Activated CD4-positive, alpha-beta T cell treated with anti-CD3 and anti-CD28 coated beads, Interleukin-2, amount 10 ng/mL, durations not matched to agents 24 days and 14 days (primary cell): Measurements from ENCODE around the gene ZAR1. TPM values are rescaled to one million over a fixed set of nuclear protein-coding genes. Genes with fewer than 3 reads are reported as not detected.
"Not testable (repeated sequence)": the region's sequence is repeated elsewhere in the genome, so short reads cannot be mapped to it uniquely, and the experiment has no call there.

Source experiments
- DNase-seq: peaks from one replicate; pipeline ENCODE4 v3.0.0; 2022
- H3K27ac Mint-ChIP-seq: one replicate; pipeline ENCODE4 v1.8.0; 2022; ENCODE audit warnings: mild to moderate bottlenecking, mixed read lengths
- H3K27me3 Mint-ChIP-seq: one replicate; pipeline ENCODE4 v1.8.0; 2022; ENCODE audit warnings: mixed read lengths
- H3K36me3 Mint-ChIP-seq: one replicate; pipeline ENCODE4 v1.8.0; 2022; ENCODE audit warnings: low read depth, mild to moderate bottlenecking, mixed read lengths
- H3K4me1 Mint-ChIP-seq: one replicate; pipeline ENCODE4 v1.8.0; 2021; ENCODE audit warnings: mixed read lengths
- H3K4me3 Mint-ChIP-seq: one replicate; pipeline ENCODE4 v1.8.0; 2022; ENCODE audit warnings: mild to moderate bottlenecking, moderate library complexity, mixed read lengths
- H3K9me3 Mint-ChIP-seq: one replicate; pipeline ENCODE4 v1.8.0; 2021; ENCODE audit warnings: mixed read lengths
- intact Hi-C: fragments of 100-400 bp; cut with micrococcal nuclease; formaldehyde crosslinking; loops from one replicate; pipeline ENCODE4 v1.15.1; 2023
- total RNA-seq: library from RNA; stranded (reverse); gene quantifications from 2 replicates; pipeline ENCODE4 v1.2.3, GENCODE V29; 2022

Gene ZAR1, protein sequence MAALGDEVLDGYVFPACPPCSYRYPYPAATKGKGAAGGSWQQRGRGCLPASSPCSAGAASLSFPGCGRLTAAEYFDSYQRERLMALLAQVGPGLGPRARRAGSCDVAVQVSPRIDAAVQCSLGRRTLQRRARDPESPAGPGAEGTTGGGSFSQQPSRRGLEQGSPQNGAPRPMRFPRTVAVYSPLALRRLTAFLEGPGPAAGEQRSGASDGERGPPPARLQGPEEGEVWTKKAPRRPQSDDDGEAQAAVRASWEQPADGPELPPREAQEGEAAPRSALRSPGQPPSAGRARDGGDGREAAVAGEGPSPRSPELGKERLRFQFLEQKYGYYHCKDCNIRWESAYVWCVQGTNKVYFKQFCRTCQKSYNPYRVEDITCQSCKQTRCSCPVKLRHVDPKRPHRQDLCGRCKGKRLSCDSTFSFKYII
- not detected in 2 replicates for total RNA-seq

DNA sequence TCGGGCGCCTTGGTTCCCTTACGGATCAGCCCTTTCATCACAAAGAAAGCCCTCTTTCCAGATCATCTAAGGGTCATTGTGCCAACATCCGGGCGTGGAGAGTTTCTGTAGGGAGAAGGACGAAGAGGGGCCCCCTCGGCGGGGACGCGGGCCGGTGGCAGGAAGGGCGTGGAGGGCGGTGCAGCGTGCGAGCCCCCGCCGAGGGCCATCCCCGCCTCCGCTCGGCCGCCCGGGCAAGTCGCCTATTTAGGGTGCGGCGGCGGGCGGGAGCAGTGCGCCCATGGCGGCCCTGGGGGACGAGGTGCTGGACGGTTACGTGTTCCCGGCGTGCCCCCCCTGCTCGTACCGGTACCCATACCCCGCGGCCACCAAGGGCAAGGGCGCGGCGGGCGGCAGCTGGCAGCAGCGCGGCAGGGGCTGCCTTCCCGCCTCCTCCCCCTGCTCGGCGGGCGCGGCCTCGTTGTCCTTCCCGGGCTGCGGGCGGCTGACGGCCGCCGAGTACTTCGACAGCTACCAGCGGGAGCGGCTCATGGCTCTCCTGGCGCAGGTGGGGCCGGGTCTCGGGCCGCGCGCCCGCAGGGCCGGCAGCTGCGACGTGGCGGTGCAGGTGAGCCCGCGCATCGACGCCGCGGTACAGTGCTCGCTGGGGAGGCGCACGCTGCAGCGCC lies at the start of gene ZAR1:
ZAR1 (plus strand) TSS at position 241 of the 668 bp plus-strand sequence; CDS start at position 281, 40 bp downstream.
- H3K27me3 Mint-ChIP-seq, result peaks cover 55% of the 10 kb centered on the region
- intact Hi-C loops, result loop anchor here (10.0 kb wide), 1 partner anchor 455 kb away; no protein-coding TSS in a partner anchor
- no peak for DNase-seq
- no peaks in the 10 kb centered on the region for H3K36me3 Mint-ChIP-seq
- no peak within 1 kb of the TSS for H3K27ac Mint-ChIP-seq
- peak within 1 kb of the TSS; percentile 60 for H3K4me3 Mint-ChIP-seq
- H3K4me1 Mint-ChIP-seq, result no peaks in the 10 kb centered on the region
- H3K9me3 Mint-ChIP-seq, result no peaks in the 10 kb centered on the region

DNA sequence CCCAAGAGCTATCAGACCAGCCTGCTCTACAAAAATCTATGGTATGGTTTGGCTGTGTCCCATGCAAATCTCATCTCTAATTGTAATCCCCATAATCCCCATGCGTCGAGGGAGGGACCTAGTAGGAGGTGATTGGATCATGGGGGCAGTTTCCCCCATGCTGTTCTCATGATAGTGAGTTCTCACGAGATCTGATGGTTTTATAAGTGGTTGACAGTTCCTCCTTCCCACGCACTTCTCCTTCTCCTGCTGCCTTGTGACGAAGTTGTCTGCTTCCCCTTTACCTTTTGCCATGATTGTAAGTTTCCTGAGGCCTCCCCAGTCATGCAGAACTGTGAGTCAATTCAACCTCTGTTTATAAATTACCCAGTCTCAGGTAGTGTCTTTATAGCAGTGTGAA lies 49.1 kb upstream of the ZAR1 start:
- H3K36me3 Mint-ChIP-seq, H3K4me1 Mint-ChIP-seq, DNase-seq, H3K9me3 Mint-ChIP-seq, intact Hi-C loops, H3K27ac Mint-ChIP-seq, H3K4me3 Mint-ChIP-seq: not testable (repeated sequence)
- H3K27me3 Mint-ChIP-seq, result peaks cover 23% of the 10 kb centered on the region

DNA sequence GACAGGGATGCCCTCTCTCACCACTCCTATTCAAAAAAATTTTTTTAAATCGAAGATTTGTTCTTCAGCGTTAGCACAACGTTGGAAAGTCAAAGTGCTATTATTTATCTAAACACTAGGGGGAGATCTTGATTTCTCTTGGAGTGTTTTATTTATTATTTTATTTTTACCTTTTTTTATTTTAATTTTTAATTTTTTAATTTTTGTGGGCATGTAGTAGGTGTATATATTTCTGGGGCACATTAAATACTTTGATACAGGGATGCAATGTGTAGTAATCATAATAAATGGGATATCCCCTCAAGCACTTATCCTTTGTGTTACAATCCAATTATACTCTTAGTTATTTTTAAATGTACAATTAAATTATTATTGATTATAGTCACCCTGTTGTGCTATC lies 44.3 kb upstream of the ZAR1 start:
- Mint-ChIP-seq H3K4me3 (no peak overlapping the region), H3K4me1 (no peaks in the 10 kb centered on the region), H3K9me3 (no peaks in the 10 kb centered on the region), H3K27me3 (peaks cover 4% of the 10 kb centered on the region), H3K27ac (no peak overlapping the region), H3K36me3 (no peaks in the 10 kb centered on the region)
- DNase-seq, result no peak
- intact Hi-C loops, result loop anchor here (2.0 to 5.0 kb wide), 3 partner anchors 101 to 517 kb away; no protein-coding TSS in a partner anchor

DNA sequence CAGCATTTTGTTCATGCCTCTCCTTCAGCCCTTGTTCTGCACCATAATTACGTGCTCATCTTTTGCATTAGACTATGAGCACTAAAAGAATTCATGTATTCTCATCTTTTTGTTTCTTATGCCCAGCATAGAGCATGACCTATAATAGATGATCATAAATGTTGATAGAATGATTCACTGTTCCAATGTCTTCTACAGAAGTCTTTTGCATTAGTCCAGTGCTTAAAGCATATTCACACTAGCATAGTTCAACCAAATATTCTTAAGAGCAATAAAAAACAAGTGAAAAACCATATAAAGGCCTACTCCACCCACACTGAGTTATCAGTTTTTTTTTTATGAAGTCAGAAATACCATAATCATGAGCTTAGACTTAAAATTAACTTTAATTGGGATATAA lies 43.4 kb upstream of the ZAR1 start:
- intact Hi-C loops, result loop anchor here (2.0 to 5.0 kb wide), 3 partner anchors 100 to 516 kb away; no protein-coding TSS in a partner anchor
- no peak for DNase-seq
- no peaks in the 10 kb centered on the region for H3K36me3 Mint-ChIP-seq
- peaks cover 7% of the 10 kb centered on the region for H3K27me3 Mint-ChIP-seq
- H3K4me1 Mint-ChIP-seq, result no peaks in the 10 kb centered on the region
- no peak overlapping the region for H3K4me3 Mint-ChIP-seq
- no peaks in the 10 kb centered on the region for H3K9me3 Mint-ChIP-seq
- no peak overlapping the region for H3K27ac Mint-ChIP-seq

DNA sequence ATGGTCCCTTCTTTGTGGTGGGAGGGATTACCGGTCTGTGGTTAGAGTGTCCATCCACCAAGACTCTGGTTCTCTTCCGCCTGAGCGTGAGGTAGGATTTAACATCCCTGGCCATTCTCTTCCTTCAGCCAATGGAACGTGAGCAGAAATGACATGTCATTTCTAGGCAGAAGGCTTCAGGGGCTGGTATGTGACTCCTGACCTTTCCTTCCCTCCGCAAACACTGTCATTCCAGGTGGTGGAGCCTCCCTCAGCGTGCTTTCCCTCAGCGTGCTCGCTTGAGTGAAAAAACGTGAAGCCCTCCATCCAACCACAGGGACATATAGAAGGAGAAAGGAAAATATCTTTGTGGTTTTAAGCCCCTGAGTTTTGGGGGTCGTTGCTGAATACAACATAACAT lies 40.9 kb upstream of the ZAR1 start:
- Mint-ChIP-seq H3K9me3 (no peaks in the 10 kb centered on the region), H3K4me3 (no peak overlapping the region), H3K27me3 (peaks cover 5% of the 10 kb centered on the region), H3K27ac (no peak overlapping the region), H3K4me1 (no peaks in the 10 kb centered on the region), H3K36me3 (no peaks in the 10 kb centered on the region)
- intact Hi-C loops, result loop anchor here (5.0 kb wide), 2 partner anchors 132 to 513 kb away; no protein-coding TSS in a partner anchor
- DNase-seq, result no peak

DNA sequence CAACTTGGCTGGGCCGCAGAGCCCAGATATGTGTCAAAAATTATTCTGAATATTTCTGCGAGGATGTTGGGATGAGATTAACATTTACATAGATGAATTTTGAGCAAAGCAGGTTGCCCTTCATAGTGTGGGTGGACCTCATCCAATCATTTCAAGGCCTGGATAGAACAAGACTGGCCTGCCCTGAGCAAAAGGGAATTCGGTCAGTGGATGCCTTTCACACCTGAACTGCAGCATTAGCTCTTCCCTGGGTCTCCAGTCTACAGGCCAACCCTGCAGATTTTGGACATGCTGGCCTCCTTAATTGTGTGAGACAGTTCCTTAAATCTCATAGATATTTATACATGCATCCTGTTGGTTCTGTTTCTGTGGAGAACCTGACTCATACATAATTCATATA lies 39.3 kb upstream of the ZAR1 start:
- no peaks in the 10 kb centered on the region for H3K4me1 Mint-ChIP-seq
- DNase-seq, result no peak
- intact Hi-C loops, result no loop called here
- H3K9me3 Mint-ChIP-seq, result no peaks in the 10 kb centered on the region
- peaks cover 5% of the 10 kb centered on the region for H3K27me3 Mint-ChIP-seq
- H3K27ac Mint-ChIP-seq, result no peak overlapping the region
- H3K36me3 Mint-ChIP-seq, result no peaks in the 10 kb centered on the region
- H3K4me3 Mint-ChIP-seq, result no peak overlapping the region

DNA sequence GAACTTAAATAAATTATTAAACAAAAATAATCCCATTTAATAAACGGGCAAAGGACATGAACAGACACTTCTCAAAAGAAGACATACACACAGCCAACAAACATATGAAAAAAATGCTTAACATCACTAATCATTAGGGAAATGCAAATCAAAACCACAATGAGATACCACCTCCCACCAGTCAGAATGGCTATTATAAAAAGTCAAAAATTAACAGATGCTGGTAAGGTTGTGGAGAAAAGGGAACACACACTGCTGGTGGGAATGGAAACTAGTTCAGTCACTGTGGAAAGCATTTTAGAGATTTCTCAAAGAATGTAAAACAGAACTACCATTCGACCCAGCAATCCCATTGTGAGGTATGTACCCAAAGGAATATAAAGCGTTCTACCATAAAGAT lies 38.4 kb upstream of the ZAR1 start:
- intact Hi-C loops, H3K4me3 Mint-ChIP-seq, H3K27me3 Mint-ChIP-seq, H3K27ac Mint-ChIP-seq, DNase-seq, H3K36me3 Mint-ChIP-seq, H3K9me3 Mint-ChIP-seq, H3K4me1 Mint-ChIP-seq: not testable (repeated sequence)

DNA sequence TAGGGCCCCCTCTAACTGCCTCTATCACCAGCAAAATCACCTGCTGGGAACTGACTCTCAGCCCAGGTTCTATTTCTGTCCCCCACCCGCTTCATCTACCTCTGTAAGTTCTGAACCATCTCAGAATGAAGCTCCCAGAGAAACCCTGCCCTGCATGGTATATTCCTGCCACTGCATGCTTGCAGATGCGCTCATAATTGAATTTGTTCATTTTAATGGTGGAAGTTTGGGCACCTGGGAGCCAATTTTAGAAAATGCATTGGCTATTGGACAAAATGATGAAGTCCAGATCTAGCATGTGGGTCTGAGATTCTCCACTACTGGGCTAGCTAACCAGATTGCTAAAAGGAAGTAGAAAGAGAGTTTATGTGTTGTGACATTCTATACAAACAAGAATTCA lies 35.5 kb upstream of the ZAR1 start:
- Mint-ChIP-seq H3K4me3 (no peak overlapping the region), H3K27me3 (peaks cover 13% of the 10 kb centered on the region), H3K4me1 (no peaks in the 10 kb centered on the region), H3K9me3 (no peaks in the 10 kb centered on the region), H3K36me3 (no peaks in the 10 kb centered on the region), H3K27ac (no peak overlapping the region)
- intact Hi-C loops, result no loop called here
- no peak for DNase-seq

DNA sequence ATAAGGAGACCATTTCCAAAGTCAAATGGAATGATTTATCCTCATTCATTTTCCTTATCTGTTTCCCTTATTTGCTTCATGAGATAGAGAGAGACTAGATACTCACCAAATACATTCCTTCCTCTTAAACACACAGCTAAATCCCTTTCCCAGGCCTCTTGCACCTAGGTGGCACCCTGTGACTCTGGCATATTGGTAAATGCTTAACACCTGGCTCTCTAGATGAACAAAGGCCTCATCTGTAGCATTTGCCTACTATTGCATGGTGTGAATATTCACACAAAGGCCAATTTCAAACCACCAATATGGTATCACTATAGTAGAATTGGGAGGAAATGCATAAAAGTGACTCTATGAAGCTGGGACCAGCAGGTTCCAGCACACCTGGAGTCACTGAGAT lies 29.1 kb upstream of the ZAR1 start:
- DNase-seq, result no peak
- intact Hi-C loops, result no loop called here
- Mint-ChIP-seq H3K27ac (no peak overlapping the region), H3K4me1 (no peaks in the 10 kb centered on the region), H3K27me3 (peaks cover 9% of the 10 kb centered on the region), H3K4me3 (no peak overlapping the region), H3K9me3 (no peaks in the 10 kb centered on the region), H3K36me3 (no peaks in the 10 kb centered on the region)

DNA sequence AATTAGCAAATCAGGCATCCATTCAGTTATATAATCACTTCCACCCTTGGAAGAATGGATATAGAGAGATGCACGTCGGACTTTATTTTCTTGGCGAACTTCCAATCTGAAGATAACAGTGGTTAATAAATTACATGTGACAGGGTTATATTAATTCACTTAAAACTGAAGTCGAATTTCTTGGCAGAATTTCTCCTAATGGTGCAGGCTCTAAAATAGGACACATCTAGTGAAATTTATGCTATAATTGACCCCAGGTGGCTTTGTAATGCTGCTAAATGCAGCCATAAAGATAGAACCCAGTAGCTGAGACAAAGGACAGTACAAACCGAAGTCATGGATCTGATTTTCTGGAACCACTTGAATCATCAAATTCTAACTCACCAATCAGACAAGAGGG lies 27.7 kb upstream of the ZAR1 start:
- Mint-ChIP-seq H3K27me3 (peaks cover 4% of the 10 kb centered on the region), H3K36me3 (no peaks in the 10 kb centered on the region), H3K4me3 (no peak overlapping the region), H3K4me1 (no peaks in the 10 kb centered on the region), H3K9me3 (no peaks in the 10 kb centered on the region), H3K27ac (no peak overlapping the region)
- DNase-seq, result no peak
- intact Hi-C loops, result no loop called here

DNA sequence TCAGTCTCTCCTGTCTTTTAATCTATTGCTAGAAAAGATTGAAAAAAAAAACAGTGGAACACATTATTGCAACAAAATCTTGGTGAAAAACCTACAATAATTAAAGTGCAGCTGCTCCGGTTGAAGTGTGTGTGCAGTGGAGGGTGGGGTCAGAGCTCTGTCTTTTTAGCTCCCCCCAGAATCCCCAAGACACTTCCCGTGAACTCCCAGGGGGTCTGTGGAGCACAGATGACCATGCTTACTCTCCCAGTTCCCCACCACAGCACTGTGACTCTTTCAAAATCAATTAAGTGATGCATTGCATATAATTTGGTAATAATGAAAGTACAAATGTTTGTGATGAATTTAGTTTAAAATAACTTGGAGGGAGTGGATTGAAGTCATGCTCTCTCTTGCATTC lies 22.6 kb upstream of the ZAR1 start:
- H3K27me3 Mint-ChIP-seq, result peaks cover 12% of the 10 kb centered on the region
- no peaks in the 10 kb centered on the region for H3K9me3 Mint-ChIP-seq
- DNase-seq, result no peak
- H3K4me3 Mint-ChIP-seq, result no peak overlapping the region
- no peak overlapping the region for H3K27ac Mint-ChIP-seq
- H3K36me3 Mint-ChIP-seq, result no peaks in the 10 kb centered on the region
- H3K4me1 Mint-ChIP-seq, result no peaks in the 10 kb centered on the region
- intact Hi-C loops, result no loop called here

DNA sequence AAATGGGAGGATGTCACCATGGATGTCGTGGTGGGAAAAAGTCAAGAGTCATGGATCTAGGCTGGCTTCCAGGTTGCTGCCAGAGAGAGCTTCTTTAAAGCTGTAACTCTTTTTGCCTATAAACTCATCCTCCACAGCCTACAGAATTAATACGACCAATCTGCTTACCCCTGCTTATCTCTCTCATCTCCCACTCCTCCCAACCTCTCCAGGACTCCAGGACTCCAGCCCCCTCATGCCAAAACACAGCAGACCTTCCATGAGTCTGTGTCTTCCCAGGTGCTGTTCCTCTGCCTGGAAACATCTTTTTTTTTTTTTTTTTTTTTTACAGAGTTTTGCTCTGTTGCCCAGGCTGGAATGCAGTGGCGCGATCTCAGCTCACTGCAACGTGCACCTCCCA lies 22.2 kb upstream of the ZAR1 start:
- no peak overlapping the region for H3K27ac Mint-ChIP-seq
- H3K9me3 Mint-ChIP-seq, result no peaks in the 10 kb centered on the region
- H3K4me1 Mint-ChIP-seq, result no peaks in the 10 kb centered on the region
- H3K4me3 Mint-ChIP-seq, result no peak overlapping the region
- intact Hi-C loops, result no loop called here
- peaks cover 12% of the 10 kb centered on the region for H3K27me3 Mint-ChIP-seq
- DNase-seq, result no peak
- no peaks in the 10 kb centered on the region for H3K36me3 Mint-ChIP-seq

DNA sequence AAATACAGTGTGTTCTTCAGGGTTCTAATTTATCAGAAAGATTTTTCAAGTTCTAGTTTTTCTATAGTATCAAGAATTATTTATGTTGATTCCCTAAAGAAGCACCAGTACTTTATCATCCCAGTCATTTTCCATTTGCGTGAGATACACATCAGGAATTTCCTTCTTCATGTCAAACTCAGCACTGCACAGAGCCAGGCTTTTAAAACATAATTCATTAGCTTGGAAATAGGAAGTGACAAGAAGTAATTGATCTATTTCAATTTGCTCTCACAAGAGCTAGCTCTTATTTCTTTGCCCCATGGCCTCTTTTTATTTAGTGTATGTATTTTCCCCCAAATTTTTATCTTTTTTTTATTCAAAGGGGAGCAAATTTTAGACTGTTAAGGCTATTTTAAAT lies 19.9 kb upstream of the ZAR1 start:
- no peak overlapping the region for H3K4me3 Mint-ChIP-seq
- intact Hi-C loops, result no loop called here
- peaks cover 12% of the 10 kb centered on the region for H3K27me3 Mint-ChIP-seq

DNA sequence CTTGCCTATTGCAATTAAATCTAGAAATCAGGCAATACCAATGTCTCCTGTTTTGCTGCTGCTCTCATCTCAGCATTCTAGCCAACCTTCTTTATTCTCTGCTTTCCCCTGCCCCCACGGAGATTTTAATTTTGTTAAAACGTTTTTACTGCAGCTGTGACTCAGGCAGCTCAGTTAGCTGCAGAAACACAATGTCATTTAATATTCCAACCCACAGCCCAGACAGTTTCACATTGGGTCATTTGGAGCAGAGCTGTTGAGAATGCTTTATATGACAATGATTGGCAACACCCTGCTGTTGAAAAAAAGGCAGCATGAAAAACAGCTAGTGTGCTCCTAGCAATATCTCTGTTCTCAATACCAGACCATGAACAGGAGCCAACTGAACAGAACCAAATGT lies 19.5 kb upstream of the ZAR1 start:
- Mint-ChIP-seq H3K4me1 (no peaks in the 10 kb centered on the region), H3K9me3 (no peaks in the 10 kb centered on the region), H3K4me3 (no peak overlapping the region), H3K27me3 (peaks cover 14% of the 10 kb centered on the region), H3K36me3 (no peaks in the 10 kb centered on the region), H3K27ac (no peak overlapping the region)
- no peak for DNase-seq
- intact Hi-C loops, result no loop called here

More for the DNA sequence above, 19.9 kb upstream of the ZAR1 start:
- Mint-ChIP-seq H3K36me3 (no peaks in the 10 kb centered on the region), H3K4me1 (no peaks in the 10 kb centered on the region), H3K9me3 (no peaks in the 10 kb centered on the region), H3K27ac (no peak overlapping the region)
- no peak for DNase-seq
